Astrocyte (in vitro differentiated cells and primary cell): ENCODE results near the gene BANF2. TPM values are rescaled to one million over a fixed set of nuclear protein-coding genes. Genes with fewer than 3 reads are reported as not detected.

Source experiments
- DNase-seq: peaks from one replicate; pipeline ENCODE4 v3.0.0-alpha.2; 2010; ENCODE audit warnings: low read depth
- FAIRE-seq: peaks from 2 replicates; lab custom pipeline; 2011; peaks lifted over from hg19 to GRCh38; lab: Jason Lieb, UNC
- H2AFZ ChIP-seq: 2 replicates; pipeline ENCODE4 v1.6.0; 2012; ENCODE audit warnings: low read depth, low read length, inconsistent platforms
- H3K27ac ChIP-seq: 2 replicates; pipeline ENCODE4 v1.5.1; 2011; ENCODE audit warnings: low read depth, low read length, inconsistent platforms
- H3K27me3 ChIP-seq: 2 replicates; pipeline ENCODE4 v1.6.0; 2011; ENCODE audit warnings: low read length, inconsistent platforms; ENCODE audit not compliant: insufficient read depth
- H3K36me3 ChIP-seq: 2 replicates; pipeline ENCODE4 v1.5.1; 2011; ENCODE audit warnings: low read length, inconsistent platforms; ENCODE audit not compliant: insufficient read depth
- H3K4me1 ChIP-seq: 2 replicates; pipeline ENCODE4 v1.5.1; 2011; ENCODE audit warnings: low read length, inconsistent platforms; ENCODE audit not compliant: insufficient read depth
- H3K4me2 ChIP-seq: 2 replicates; pipeline ENCODE4 v1.6.0; 2012; ENCODE audit warnings: low read length, inconsistent platforms
- H3K4me3 ChIP-seq: 2 replicates; pipeline ENCODE4 v1.5.1; 2011; ENCODE audit warnings: low read depth, mild to moderate bottlenecking, low read length, inconsistent platforms; ENCODE audit not compliant: insufficient read depth
- H3K79me2 ChIP-seq: 2 replicates; pipeline ENCODE4 v1.6.0; 2012; ENCODE audit warnings: mild to moderate bottlenecking, low read length, inconsistent platforms; ENCODE audit not compliant: insufficient read depth
- H3K9ac ChIP-seq: 2 replicates; pipeline ENCODE4 v1.6.0; 2012; ENCODE audit warnings: mild to moderate bottlenecking, low read length, inconsistent platforms
- H3K9me3 ChIP-seq: 2 replicates; pipeline ENCODE4 v1.5.1; 2012; ENCODE audit warnings: low read depth, mild to moderate bottlenecking, low read length, inconsistent platforms; ENCODE audit not compliant: insufficient read depth
- H4K20me1 ChIP-seq: 2 replicates; pipeline ENCODE4 v1.6.0; 2012; ENCODE audit warnings: low read length, inconsistent platforms; ENCODE audit not compliant: insufficient read depth
- H3K27ac Mint-ChIP-seq: one replicate; pipeline ENCODE4 v1.8.0; 2021; ENCODE audit warnings: mild to moderate bottlenecking, mixed read lengths; ENCODE audit not compliant: unreplicated experiment
- H3K27me3 Mint-ChIP-seq: one replicate; pipeline ENCODE4 v1.8.0; 2021; ENCODE audit warnings: low read depth, mixed read lengths; ENCODE audit not compliant: unreplicated experiment
- H3K36me3 Mint-ChIP-seq: one replicate; pipeline ENCODE4 v1.8.0; 2021; ENCODE audit warnings: low read depth, mixed read lengths; ENCODE audit not compliant: unreplicated experiment
- H3K4me1 Mint-ChIP-seq: one replicate; pipeline ENCODE4 v1.8.0; 2021; ENCODE audit warnings: low read depth, mixed read lengths; ENCODE audit not compliant: unreplicated experiment
- H3K4me3 Mint-ChIP-seq: one replicate; pipeline ENCODE4 v1.8.0; 2021; ENCODE audit warnings: mild to moderate bottlenecking, moderate library complexity, mixed read lengths; ENCODE audit not compliant: unreplicated experiment
- H3K9me3 Mint-ChIP-seq: one replicate; pipeline ENCODE4 v1.8.0; 2021; ENCODE audit warnings: mild to moderate bottlenecking, mixed read lengths; ENCODE audit not compliant: unreplicated experiment
- CTCF ChIP-seq: IDR thresholded peaks from 2 replicates; pipeline ENCODE4 v1.5.1; 2011; ENCODE audit warnings: low read depth, mild to moderate bottlenecking, inconsistent platforms, low read length, moderate library complexity; ENCODE audit not compliant: insufficient read depth
- EZH2 ChIP-seq: IDR thresholded peaks from 2 replicates; pipeline ENCODE4 v1.6.1; 2012; ENCODE audit warnings: mild to moderate bottlenecking, low read length, inconsistent platforms; ENCODE audit not compliant: insufficient read depth
- total RNA-seq: library from RNA; stranded (reverse); gene quantifications from 2 replicates; pipeline ENCODE4 v1.2.1, GENCODE V29; 2021

BANF2 gene
- total RNA-seq, 1 donor from 2014 or later = not detected

GRCh38 chr20:17690144-17690543 lies 9.6 kb upstream of the BANF2 start:
- no peak for TF ChIP-seq EZH2
- TF ChIP-seq CTCF = no peak
- FAIRE-seq (no peak), DNase-seq (no peak)
- no peak overlapping the region for H3K4me3 ChIP-seq
- Mint-ChIP-seq H3K36me3 (no peaks in the 10 kb centered on the region), H3K27me3 (peaks cover 20% of the 10 kb centered on the region), H3K4me1 (peaks cover 2% of the 10 kb centered on the region), H3K27ac (no peak overlapping the region), H3K9me3 (peaks cover 21% of the 10 kb centered on the region), H3K4me3 (no peak overlapping the region)
- H3K9me3 ChIP-seq = peaks cover 10% of the 10 kb centered on the region
- no peaks in the 10 kb centered on the region for H3K79me2 ChIP-seq
- H3K4me1 ChIP-seq = peaks cover 5% of the 10 kb centered on the region
- no peaks in the 10 kb centered on the region for H3K36me3 ChIP-seq
- H3K27me3 ChIP-seq = peaks cover 41% of the 10 kb centered on the region
- H3K9ac ChIP-seq = no peak overlapping the region
- no peak overlapping the region for H2AFZ ChIP-seq
- H4K20me1 ChIP-seq = no peaks in the 10 kb centered on the region
- H3K4me2 ChIP-seq = no peak overlapping the region
- H3K27ac ChIP-seq = no peak overlapping the region

GRCh38 chr20:17691758-17692157 lies 8.0 kb upstream of the BANF2 start:
- DNase-seq = no peak
- peaks cover 9% of the 10 kb centered on the region for H3K27me3 Mint-ChIP-seq
- no peak overlapping the region for H3K27ac Mint-ChIP-seq
- H3K9ac ChIP-seq = no peak overlapping the region
- H3K27me3 ChIP-seq = peaks cover 33% of the 10 kb centered on the region
- H3K4me1 ChIP-seq = peaks cover 5% of the 10 kb centered on the region
- H3K4me3 ChIP-seq = no peak overlapping the region
- peaks cover 2% of the 10 kb centered on the region for H3K4me1 Mint-ChIP-seq
- H3K36me3 Mint-ChIP-seq = no peaks in the 10 kb centered on the region
- no peak overlapping the region for H3K27ac ChIP-seq
- no peaks in the 10 kb centered on the region for H4K20me1 ChIP-seq
- H3K4me2 ChIP-seq = no peak overlapping the region
- H3K79me2 ChIP-seq = no peaks in the 10 kb centered on the region
- H2AFZ ChIP-seq = no peak overlapping the region
- H3K4me3 Mint-ChIP-seq = no peak overlapping the region
- TF ChIP-seq EZH2 (no peak), CTCF (no peak)
- no peak for FAIRE-seq
- no peaks in the 10 kb centered on the region for H3K9me3 ChIP-seq
- peaks cover 22% of the 10 kb centered on the region for H3K9me3 Mint-ChIP-seq
- H3K36me3 ChIP-seq = no peaks in the 10 kb centered on the region

GRCh38 chr20:17693444-17694001 lies 6.2 kb upstream of the BANF2 start:
- FAIRE-seq (no peak), DNase-seq (peak; percentile 47)

More at GRCh38 chr20:17693444-17694001, 6.2 kb upstream of the BANF2 start:
- Histone ChIP-seq H2AFZ (peak overlapping the region; percentile 74), H3K79me2 (no peaks in the 10 kb centered on the region), H3K27ac (no peak overlapping the region), H3K9ac (no peak overlapping the region), H4K20me1 (no peaks in the 10 kb centered on the region), H3K4me2 (peak overlapping the region; percentile 71), H3K36me3 (no peaks in the 10 kb centered on the region), H3K4me1 (peaks cover 5% of the 10 kb centered on the region), H3K27me3 (peaks cover 26% of the 10 kb centered on the region), H3K9me3 (no peaks in the 10 kb centered on the region), H3K4me3 (no peak overlapping the region)
- H3K27ac Mint-ChIP-seq = no peak overlapping the region
- TF ChIP-seq CTCF = no peak
- TF ChIP-seq EZH2 = peak; percentile 44
- peaks cover 4% of the 10 kb centered on the region for H3K27me3 Mint-ChIP-seq
- no peaks in the 10 kb centered on the region for H3K36me3 Mint-ChIP-seq
- H3K4me1 Mint-ChIP-seq = peaks cover 2% of the 10 kb centered on the region
- peaks cover 16% of the 10 kb centered on the region for H3K9me3 Mint-ChIP-seq
- H3K4me3 Mint-ChIP-seq = no peak overlapping the region
